ENCODE measurements around the gene TAF13. TPM values are rescaled to one million over a fixed set of nuclear protein-coding genes. Genes with fewer than 3 reads are reported as not detected.

TAF13 gene
- total and polyA plus RNA-seq, 9 of the 15 experiments (the other 6 are each of a cell fraction or from before 2014, with no cell fraction given): 14.9 to 77.2 (median 38.7) TPM

DNA sequence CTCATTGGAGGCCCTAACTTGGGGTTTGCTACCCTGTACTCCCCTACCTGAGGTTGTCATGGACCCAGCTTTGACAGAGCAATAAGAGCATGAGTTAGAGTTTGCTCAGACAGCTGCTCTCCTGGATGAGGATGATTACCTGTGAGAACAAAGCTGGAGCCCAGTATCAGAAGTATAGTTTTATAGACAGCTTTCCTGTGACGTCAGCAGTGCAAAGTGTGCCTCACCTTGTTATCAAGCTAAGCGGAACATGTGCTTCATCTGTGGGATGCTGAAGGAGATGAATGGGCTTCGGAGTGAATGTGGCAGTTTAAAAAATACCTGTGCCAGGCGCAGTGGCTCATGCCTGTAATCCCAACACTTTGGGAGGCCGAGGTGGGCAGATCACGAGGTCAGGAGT is 28.5 kb downstream of the TAF13 start (continued):
- no peak for TF ChIP-seq TEAD4 (IDR thresholded peaks at IDR 0.05; ENCODE audit: low read length)
- no peak for TF ChIP-seq TEAD4 (CRISPR knock-in tag; IDR thresholded peaks at IDR 0.05; ENCODE audit: borderline replicate concordance)
- TF ChIP-seq MED1 (CRISPR knock-in tag; IDR thresholded peaks at IDR 0.05; ENCODE audit: borderline replicate concordance): no peak
- TF ChIP-seq CREM (IDR thresholded peaks at IDR 0.05; ENCODE audit: low read depth): peak; percentile 33; the same call in 1 of the 2 replicates

- no peak overlapping the region for H3K4me2 ChIP-seq (ENCODE audit: insufficient read depth, low read length)
Observed at GRCh38 chr1:109046671-109047070, 29.1 kb downstream of the TAF13 start.

More at GRCh38 chr1:109046671-109047070, 29.1 kb downstream of the TAF13 start:
- Histone ChIP-seq H2AFZ (ENCODE audit: low read depth, low read length) (peak overlapping the region; percentile 47; the same call in 1 of the 2 replicates), H3K4me3 (no peak overlapping the region), H3K9ac (ENCODE audit: insufficient read depth in 1 of 2, low read depth in 2 of 2, low read length in 2 of 2) (no peak overlapping the region), H3K36me3 (ENCODE audit: control insufficient read depth, insufficient read depth, low read length) (no peaks in the 10 kb centered on the region), H3K79me2 (ENCODE audit: control insufficient read depth, insufficient read depth, low read length) (peaks cover under 1% of the 10 kb centered on the region; the same call in 1 of the 3 replicates), H3K27ac (ENCODE audit: extremely low read depth, low read depth, low read length) (no peak overlapping the region), H3K27me3 (ENCODE audit: control insufficient read depth in 2 of 2, insufficient read depth in 2 of 2, low read length in 2 of 2) (no peaks in the 10 kb centered on the region), H3K4me1 (replicated peaks in 1 of 2; ENCODE audit: control insufficient read depth in 2 of 2, insufficient read depth in 2 of 2, low read length in 2 of 2) (peaks cover 2 to 6% of the 10 kb centered on the region in 2 experiments; a peak in 2 of 5 replicates), H4K20me1 (replicated peaks; ENCODE audit: control insufficient read depth, insufficient read depth, low read length) (no peaks in the 10 kb centered on the region), H3K9me1 (ENCODE audit: control insufficient read depth, insufficient read depth, low read length) (no peaks in the 10 kb centered on the region), H3K9me3 (replicated peaks; ENCODE audit: control insufficient read depth, insufficient read depth, low read depth, low read length) (no peaks in the 10 kb centered on the region)
- WGBS (ENCODE audit: insufficient coverage, low coverage, missing lambda C conversion rate): 15% methylated on average over 4 of the region's 4 CpGs
- FAIRE-seq: no peak
- no TSS peak for BruUV-seq (replicated peaks)
- intact Hi-C loops (cut with micrococcal nuclease): no loop called here
- ChIA-PET CTCF (ENCODE audit: low intra/inter-chr PET ratio) (no interaction called here), POLR2A (interaction anchor here (0.6 to 2.1 kb wide), 5 partner anchors 14 to 1225 kb away, joined by 3 to 9 read pairs (median 3); partner anchors contain the start of gene GPSM2)
- DNase-seq (ENCODE audit: extremely low read depth in 1 of 4, low spot score in 3 of 4): no peak
- no peak for ATAC-seq
- in situ Hi-C loops (cut with MboI): no loop called here
- no peak for TF ChIP-seq ZNF586 (CRISPR knock-in tag; conservative IDR thresholded peaks at IDR 0.05)
- no peak for TF ChIP-seq PCBP2 (IDR thresholded peaks at IDR 0.05; ENCODE audit: low read depth, low read length, poor library complexity, severe bottlenecking)
- TF ChIP-seq MTF1 (CRISPR knock-in tag; IDR thresholded peaks at IDR 0.05; ENCODE audit: borderline replicate concordance): no peak
- no peak for TF ChIP-seq EGR1 (conservative IDR thresholded peaks at IDR 0.05)
- TF ChIP-seq, protein P1, sequence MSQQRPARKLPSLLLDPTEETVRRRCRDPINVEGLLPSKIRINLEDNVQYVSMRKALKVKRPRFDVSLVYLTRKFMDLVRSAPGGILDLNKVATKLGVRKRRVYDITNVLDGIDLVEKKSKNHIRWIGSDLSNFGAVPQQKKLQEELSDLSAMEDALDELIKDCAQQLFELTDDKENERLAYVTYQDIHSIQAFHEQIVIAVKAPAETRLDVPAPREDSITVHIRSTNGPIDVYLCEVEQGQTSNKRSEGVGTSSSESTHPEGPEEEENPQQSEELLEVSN (IDR thresholded peaks at IDR 0.05; ENCODE audit: borderline replicate concordance in 1 of 2, extremely low read depth in 1 of 2, insufficient read depth in 1 of 2, insufficient read length in 1 of 2, low read depth in 1 of 2, low read length in 1 of 2, poor library complexity in 1 of 2, severe bottlenecking in 1 of 2): no peak
- no peak for TF ChIP-seq TCFL5 (CRISPR knock-in tag; conservative IDR thresholded peaks at IDR 0.05)
- TF ChIP-seq CREB3 (tag; conservative IDR thresholded peaks at IDR 0.05; ENCODE audit: low read depth): no peak
- no peak for TF ChIP-seq ERF (CRISPR knock-in tag; IDR thresholded peaks at IDR 0.05)
- no peak for TF ChIP-seq SIX5 (IDR thresholded peaks at IDR 0.05; ENCODE audit: borderline replicate concordance in 1 of 2, insufficient read depth in 1 of 2, low read depth in 1 of 2, low read length in 2 of 2)
- no peak for TF ChIP-seq ELF1 (tag; IDR thresholded peaks at IDR 0.05)
- TF ChIP-seq XRCC4 (IDR thresholded peaks at IDR 0.05; ENCODE audit: extremely low read depth, insufficient read depth, insufficient read length): no peak
- no peak for TF ChIP-seq HES1 (IDR thresholded peaks at IDR 0.05; ENCODE audit: low read depth)
- TF ChIP-seq ZNF282 (CRISPR knock-in tag; IDR thresholded peaks at IDR 0.05): no peak
